ENCODE measurements around the gene ZBTB7A.

DNA sequence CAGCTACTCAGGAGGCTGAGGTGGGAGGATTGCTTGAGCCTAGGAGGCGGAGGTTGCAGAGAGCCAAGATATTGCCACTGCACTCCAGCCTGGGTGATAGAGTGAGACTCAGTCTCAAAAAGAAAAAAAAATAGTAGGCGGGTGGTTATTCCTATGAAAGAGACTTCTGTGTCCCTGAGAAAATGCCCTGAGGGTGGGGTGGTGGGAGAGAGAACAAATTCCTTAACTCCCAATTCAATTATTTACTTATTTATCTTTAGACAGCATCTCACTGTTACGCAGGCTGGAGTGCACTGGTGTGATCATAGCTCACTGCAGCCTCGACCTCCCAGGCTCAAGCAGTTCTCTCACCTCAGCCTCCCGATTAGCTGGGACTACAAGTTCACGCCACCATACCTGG lies 71.1 kb downstream of the ZBTB7A start:
- TF ChIP-seq POLR2AphosphoS5 (IDR thresholded peaks at IDR 0.05) (no peak), CTCF (IDR thresholded peaks at IDR 0.05) (no peak), EP300 (IDR thresholded peaks at IDR 0.05) (no peak)

Measured in esophagus muscularis mucosa (tissue), 4 donors.